SK-N-SH treated with all-trans-retinoic acid at 6 μM for 48 hours (cell line): ENCODE results near the gene NKX2-3.

Experiments
- ARNTL ChIP-seq: fragments of 450-650 bp; formaldehyde crosslinking; IDR thresholded peaks from 2 replicates; pipeline ENCODE4 v1.5.0; 2020; ENCODE audit warnings: low read depth, mild to moderate bottlenecking, moderate library complexity, borderline replicate concordance
- CSDC2 ChIP-seq: fragments of 250-450 bp; sonication (Bioruptor Pico); IDR thresholded peaks from 2 replicates; pipeline ENCODE4 v1.5.0; 2020; ENCODE audit warnings: mild to moderate bottlenecking, moderate library complexity
- CSRNP3 ChIP-seq: fragments of 250-450 bp; sonication (Bioruptor Pico); IDR thresholded peaks from 2 replicates; pipeline ENCODE4 v1.5.1; 2021; ENCODE audit warnings: mild to moderate bottlenecking, moderate library complexity
- GLIS3 ChIP-seq: fragments of 250-450 bp; sonication (Bioruptor Pico); IDR thresholded peaks from 2 replicates; pipeline ENCODE4 v1.5.0; 2020; ENCODE audit warnings: mild to moderate bottlenecking, moderate library complexity
- OSR1 ChIP-seq: fragments of 250-450 bp; sonication (Bioruptor Pico); IDR thresholded peaks from 2 replicates; pipeline ENCODE4 v1.8.0; 2022; ENCODE audit warnings: moderate library complexity, mild to moderate bottlenecking, inconsistent platforms
- PATZ1 ChIP-seq: fragments of 250-450 bp; sonication (Bioruptor Pico); IDR thresholded peaks from 2 replicates; pipeline ENCODE4 v1.8.0; 2020; ENCODE audit warnings: mild to moderate bottlenecking, moderate library complexity, borderline replicate concordance
- TCF4 ChIP-seq: fragments of 250-450 bp; sonication (Bioruptor Pico); IDR thresholded peaks from 2 replicates; pipeline ENCODE4 v1.8.0; 2021; ENCODE audit warnings: mild to moderate bottlenecking, moderate library complexity, borderline replicate concordance
- ZFP3 ChIP-seq: fragments of 250-450 bp; sonication (Bioruptor Pico); IDR thresholded peaks from 2 replicates; pipeline ENCODE4 v1.5.0; 2020; ENCODE audit warnings: mild to moderate bottlenecking, moderate library complexity
- ZFP30 ChIP-seq: fragments of 450-650 bp; formaldehyde crosslinking; IDR thresholded peaks from 2 replicates; pipeline ENCODE4 v1.5.0; 2022; ENCODE audit warnings: mild to moderate bottlenecking, moderate library complexity
- ZNF70 ChIP-seq: fragments of 450-650 bp; formaldehyde crosslinking; IDR thresholded peaks from 2 replicates; pipeline ENCODE4 v1.5.0; 2020; ENCODE audit warnings: mild to moderate bottlenecking, moderate library complexity

GRCh38 chr10:99536338-99537085 lies 3.8 kb downstream of the NKX2-3 start:
- TF ChIP-seq ZNF70 = no peak
- no peak for TF ChIP-seq CSRNP3 (CRISPR knock-in tag)
- TF ChIP-seq OSR1 (CRISPR knock-in tag) = no peak
- TF ChIP-seq ZFP30 (CRISPR knock-in tag) = no peak
- TF ChIP-seq ZFP3 = no peak
- TF ChIP-seq PATZ1 (CRISPR knock-in tag) = no peak
- no peak for TF ChIP-seq GLIS3 (CRISPR knock-in tag)
- TF ChIP-seq TCF4 = no peak
- no peak for TF ChIP-seq CSDC2 (CRISPR knock-in tag)
- TF ChIP-seq ARNTL (CRISPR knock-in tag) = no peak
